Uterus (tissue), 4 donors: ENCODE measurements around the gene PTPRN2. TPM values are rescaled to one million over a fixed set of nuclear protein-coding genes. Genes with fewer than 3 reads are reported as not detected.

Experiments
- DNase-seq, 2 donors: peaks; one replicate each; pipeline ENCODE4 v3.0.0-alpha.2; 2019 to 2020
- H3K27ac ChIP-seq, 2 donors: fragments of 200-600 bp; sonication (generic); 1 replicate in 1 of 2; 2 replicates in 1 of 2; pipeline ENCODE4 v1.5.1; 2016 to 2018
- H3K27me3 ChIP-seq, 2 donors: fragments of 200-600 bp; sonication (generic); one replicate each; pipeline ENCODE4 v1.5.1; 2018 to 2019; ENCODE audit warnings: control low read depth in 1 of 2
- H3K36me3 ChIP-seq, 2 donors: fragments of 200-600 bp; sonication (generic); one replicate each; pipeline ENCODE4 v1.5.1; 2019; ENCODE audit warnings: control low read depth in 1 of 2
- H3K4me1 ChIP-seq, 2 donors: fragments of 200-600 bp; sonication (generic); one replicate each; pipeline ENCODE4 v1.5.1; 2018 to 2019; ENCODE audit warnings: control low read depth in 1 of 2
- H3K4me3 ChIP-seq, 2 donors: fragments of 200-600 bp; sonication (generic); 1 replicate in 1 of 2; 2 replicates in 1 of 2; pipeline ENCODE4 v1.5.1; 2018 to 2019; ENCODE audit warnings: mild to moderate bottlenecking in 1 of 2
- H3K9me3 ChIP-seq, 2 donors: fragments of 200-600 bp; sonication (generic); one replicate each; pipeline ENCODE4 v1.5.1; 2019; ENCODE audit warnings: control low read depth in 1 of 2
- CTCF ChIP-seq, 4 experiments: fragments of 200-600 bp in 2 of 4; fragments of 450-650 bp in 2 of 4; sonication (generic) in 2 of 4; IDR thresholded peaks; one replicate each; pipeline ENCODE4 v1.5.1; 2016 to 2019; ENCODE audit warnings: antibody characterized with exemption in 4 of 4, mild to moderate bottlenecking in 2 of 4, moderate library complexity in 1 of 4
- POLR2A ChIP-seq, 2 donors: fragments of 450-650 bp; IDR thresholded peaks; one replicate each; pipeline ENCODE4 v1.6.1; 2016; ENCODE audit warnings: antibody characterized with exemption in 2 of 2, mild to moderate bottlenecking in 1 of 2, moderate library complexity in 1 of 2
- intact Hi-C: fragments of 100-400 bp; cut with DNase I; formaldehyde crosslinking; loops from one replicate; pipeline ENCODE4 v1.15.1; 2023; ENCODE audit warnings: low total_unique reads
- total RNA-seq, 4 donors: library from RNA; depleted of rRNA in 3 of 4; stranded (reverse); fragments of >200 nt in 3 of 4; gene quantifications; one replicate each; pipeline versions ENCODE4 v1.1.0 to v1.2.4, GENCODE V29; 2014 to 2023
- donor health status: DM: yes; HTN: yes; CAD: no.

Gene PTPRN2
- total RNA-seq, 4 donors from 2014 or later: 1.2 to 5.2 (median 2.3) TPM

GRCh38 chr7:158303121-158303520 is 284.5 kb downstream of the PTPRN2 start:
- no peak for DNase-seq
- no peaks in the 10 kb centered on the region for H3K9me3 ChIP-seq
- no peak overlapping the region for H3K4me3 ChIP-seq
- H3K27ac ChIP-seq: no peak overlapping the region
- H3K27me3 ChIP-seq: no peaks in the 10 kb centered on the region
- no peak for TF ChIP-seq CTCF (IDR thresholded peaks at IDR 0.05)
- TF ChIP-seq POLR2A (IDR thresholded peaks at IDR 0.05): no peak
- no peaks in the 10 kb centered on the region for H3K4me1 ChIP-seq
- H3K36me3 ChIP-seq: no peaks in the 10 kb centered on the region
- intact Hi-C loops: no loop called here

- Histone ChIP-seq H3K9me3 (no peaks in the 10 kb centered on the region), H3K36me3 (no peaks in the 10 kb centered on the region), H3K27ac (no peak overlapping the region), H3K4me3 (no peak overlapping the region), H3K4me1 (no peaks in the 10 kb centered on the region), H3K27me3 (no peaks in the 10 kb centered on the region)
- intact Hi-C loops: no loop called here
- TF ChIP-seq CTCF (IDR thresholded peaks at IDR 0.05): no peak
- no peak for TF ChIP-seq POLR2A (IDR thresholded peaks at IDR 0.05)
- no peak for DNase-seq
Observed at GRCh38 chr7:158302274-158303070, 285.2 kb downstream of the PTPRN2 start.

- no peaks in the 10 kb centered on the region for H3K36me3 ChIP-seq
- no peak overlapping the region for H3K27ac ChIP-seq
- no peak for DNase-seq
- TF ChIP-seq POLR2A (IDR thresholded peaks at IDR 0.05): no peak
- no peak for TF ChIP-seq CTCF (IDR thresholded peaks at IDR 0.05)
- no peaks in the 10 kb centered on the region for H3K9me3 ChIP-seq
- H3K4me3 ChIP-seq: no peak overlapping the region
- intact Hi-C loops: no loop called here
- no peaks in the 10 kb centered on the region for H3K27me3 ChIP-seq
- H3K4me1 ChIP-seq: no peaks in the 10 kb centered on the region
Observed at GRCh38 chr7:158301207-158301606, 286.4 kb downstream of the PTPRN2 start.

GRCh38 chr7:158300427-158300826 is 287.2 kb downstream of the PTPRN2 start:
- Histone ChIP-seq H3K27me3 (no peaks in the 10 kb centered on the region), H3K36me3 (no peaks in the 10 kb centered on the region), H3K4me3 (no peak overlapping the region), H3K9me3 (no peaks in the 10 kb centered on the region), H3K27ac (no peak overlapping the region), H3K4me1 (no peaks in the 10 kb centered on the region)
- TF ChIP-seq POLR2A (IDR thresholded peaks at IDR 0.05): no peak
- no peak for TF ChIP-seq CTCF (IDR thresholded peaks at IDR 0.05)
- intact Hi-C loops: no loop called here
- no peak for DNase-seq

- TF ChIP-seq CTCF (IDR thresholded peaks at IDR 0.05) (no peak), POLR2A (IDR thresholded peaks at IDR 0.05) (no peak)
- Histone ChIP-seq H3K36me3 (no peaks in the 10 kb centered on the region), H3K27me3 (no peaks in the 10 kb centered on the region), H3K4me3 (no peak overlapping the region), H3K27ac (no peak overlapping the region), H3K4me1 (no peaks in the 10 kb centered on the region), H3K9me3 (no peaks in the 10 kb centered on the region)
- intact Hi-C loops: no loop called here
- no peak for DNase-seq
Observed at GRCh38 chr7:158299607-158300006, 288.0 kb downstream of the PTPRN2 start.
